Fibroblast of pulmonary artery (primary cell): ENCODE results near the gene ZMYM2.

Experiments used
- DNase-seq: peaks from one replicate; pipeline ENCODE4 v3.0.0-alpha.2; 2010; ENCODE audit warnings: low read depth
- H3K4me3 ChIP-seq: replicated peaks from 2 replicates; pipeline ENCODE4 v1.5.1; 2011; ENCODE audit warnings: low read depth, mild to moderate bottlenecking, control low read depth, low read length, moderate library complexity
- CTCF ChIP-seq: IDR thresholded peaks from 2 replicates; pipeline ENCODE4 v1.5.1; 2011; ENCODE audit warnings: mild to moderate bottlenecking, control low read depth, low read length, inconsistent platforms; ENCODE audit errors: missing control alignments

ZMYM2 gene

GRCh38 chr13:20129076-20129475, 170.5 kb downstream of the ZMYM2 start:
- no peak for TF ChIP-seq CTCF
- no peak for DNase-seq
- H3K4me3 ChIP-seq, result no peak overlapping the region

DNA sequence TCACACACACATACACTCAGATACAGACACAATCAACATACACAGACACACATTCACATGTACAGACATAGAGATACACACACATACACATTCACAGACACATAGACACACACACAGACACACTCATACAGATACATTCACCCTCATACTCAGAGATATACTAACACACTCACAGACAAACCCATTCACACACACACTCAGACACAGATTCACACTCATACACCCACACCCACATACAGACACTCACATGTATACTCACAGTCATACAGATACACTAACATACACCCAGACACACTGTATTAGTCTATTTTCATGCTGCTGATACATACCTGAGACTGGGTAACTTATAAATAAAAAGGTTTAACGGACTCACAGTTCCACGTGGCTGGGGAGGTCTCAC, 171.5 kb downstream of the ZMYM2 start:
- H3K4me3 ChIP-seq, result no peak overlapping the region
- DNase-seq, result no peak
- no peak for TF ChIP-seq CTCF

- no peak overlapping the region for H3K4me3 ChIP-seq
- DNase-seq, result no peak
- TF ChIP-seq CTCF, result no peak
Observed at GRCh38 chr13:20130652-20131051, 172.1 kb downstream of the ZMYM2 start.

- TF ChIP-seq CTCF, result no peak
- no peak overlapping the region for H3K4me3 ChIP-seq
- no peak for DNase-seq
Observed at GRCh38 chr13:20131057-20131832, 172.7 kb downstream of the ZMYM2 start.

DNA sequence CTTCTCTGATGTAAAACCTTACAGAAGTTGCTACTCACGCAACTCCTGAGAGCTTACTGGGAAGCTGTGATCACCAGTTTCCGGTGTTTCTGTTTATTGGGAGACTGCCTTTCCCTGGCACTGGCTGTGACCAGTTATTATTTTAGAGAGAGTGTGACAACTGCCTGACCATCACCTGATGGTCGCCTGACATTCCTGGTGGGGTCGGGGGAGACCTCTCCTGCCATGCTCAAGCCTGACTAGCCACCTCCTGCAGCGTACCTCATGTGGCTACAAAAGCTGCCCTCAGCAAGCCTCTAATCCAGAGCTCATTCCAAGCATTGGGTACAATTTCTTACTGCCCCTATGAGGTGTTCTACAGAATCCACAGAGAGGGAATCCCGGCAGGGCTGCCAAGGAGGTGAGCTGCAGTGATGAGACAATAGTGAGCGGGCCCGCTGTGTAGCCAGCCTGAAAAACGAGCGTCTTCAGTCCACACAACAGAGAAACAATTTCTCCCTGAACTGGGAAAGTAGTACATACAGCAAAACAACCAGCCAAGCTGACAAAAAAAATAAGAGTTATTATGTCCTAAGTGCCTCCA, 173.6 kb downstream of the ZMYM2 start:
- H3K4me3 ChIP-seq, result no peak overlapping the region
- DNase-seq, result no peak
- TF ChIP-seq CTCF, result no peak

DNA sequence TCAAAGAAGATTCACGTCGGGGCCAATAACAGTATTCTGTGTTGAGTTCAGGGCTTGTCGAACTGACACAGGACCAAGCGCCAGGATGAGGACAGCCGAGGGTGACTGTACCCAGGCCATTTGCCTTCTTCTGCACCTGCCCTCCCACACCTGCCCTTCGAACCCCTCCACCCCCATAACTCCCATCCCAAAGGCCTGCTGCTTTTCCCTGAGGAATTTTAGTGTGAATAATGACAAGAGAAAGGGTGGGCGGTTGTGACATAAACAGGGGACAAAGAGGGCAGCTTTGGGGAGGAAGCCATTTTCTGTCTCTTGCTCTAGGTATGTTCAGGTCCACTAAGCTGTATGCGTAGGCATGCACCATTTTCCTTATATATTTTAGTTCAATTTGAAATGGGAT, 176.2 kb downstream of the ZMYM2 start:
- DNase-seq, result no peak
- TF ChIP-seq CTCF, result no peak
- no peak overlapping the region for H3K4me3 ChIP-seq
